CD4-positive, alpha-beta T cell treated with Interleukin-21 for 1 hour (primary cell): ENCODE measurements around the gene VPS11.

ENCODE experiments used
- DNase-seq: peaks from one replicate; pipeline ENCODE4 v3.0.0-alpha.2; 2020

Gene VPS11

DNA sequence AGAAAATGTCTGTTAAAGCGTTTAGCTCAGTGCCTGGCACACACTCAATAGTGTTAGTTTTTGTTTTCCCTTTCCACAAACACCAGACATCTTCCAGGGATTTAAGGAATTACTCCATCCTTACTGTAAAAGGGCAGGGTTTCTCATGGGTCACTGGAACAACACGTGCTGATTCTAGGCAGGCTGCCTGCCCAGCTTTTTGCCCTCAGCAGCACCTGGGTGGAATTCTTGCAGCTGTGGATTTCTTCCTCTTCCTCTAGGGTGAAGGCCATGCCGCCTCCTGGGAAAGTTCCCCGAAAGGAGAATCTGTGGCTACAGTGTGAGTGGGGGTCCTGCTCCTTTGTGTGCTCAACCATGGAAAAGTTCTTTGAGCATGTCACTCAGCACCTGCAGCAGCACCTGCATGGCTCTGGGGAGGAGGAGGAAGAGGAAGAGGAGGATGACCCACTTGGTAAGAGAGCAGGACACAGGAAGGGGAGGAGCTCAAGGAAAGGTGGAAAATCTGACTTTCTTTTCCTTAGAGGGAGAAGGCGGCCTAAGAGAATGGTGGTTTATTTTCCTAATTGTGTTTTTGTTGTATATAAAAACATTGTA is 59.2 kb downstream of the VPS11 start:
- DNase-seq, result no peak

- no peak for DNase-seq
These were observed 63.0 kb downstream of the VPS11 start for GRCh38 chr11:119130662-119131061.
